Aorta (tissue), 5 donors: ENCODE results near the gene ATG7. TPM values are rescaled to one million over a fixed set of nuclear protein-coding genes. Genes with fewer than 3 reads are reported as not detected.
"Not testable (repeated sequence)": the region's sequence is repeated elsewhere in the genome, so short reads cannot be mapped to it uniquely, and the experiment has no call there.

Experiments
- ATAC-seq: fragments of 200-7000 bp; cut with Tn5 transposase; one replicate; pipeline ENCODE4 v1.9.1; 2022; ENCODE audit warnings: moderate library complexity; ENCODE audit not compliant: low FRiP score
- DNase-seq, 2 donors: peaks; one replicate each; pipeline ENCODE4 v3.0.0-alpha.2; 2020
- H3K27ac ChIP-seq, 2 donors: one replicate each; pipeline ENCODE4 v1.5.1; 2013; ENCODE audit warnings: low read length in 2 of 2, mild to moderate bottlenecking in 2 of 2, moderate library complexity in 2 of 2, control low read depth in 1 of 2, inconsistent platforms in 1 of 2, low read depth in 1 of 2
- H3K27me3 ChIP-seq, 2 donors: one replicate each; pipeline ENCODE4 v1.6.1; 2013; ENCODE audit warnings: control low read depth in 1 of 2, low read length in 1 of 2, mild to moderate bottlenecking in 1 of 2, moderate library complexity in 1 of 2; ENCODE audit not compliant: insufficient read depth in 2 of 2, control insufficient read depth in 1 of 2
- H3K36me3 ChIP-seq, 2 donors: one replicate each; pipeline ENCODE4 v1.6.1; 2013; ENCODE audit warnings: control low read depth in 1 of 2, low read length in 1 of 2, mild to moderate bottlenecking in 1 of 2; ENCODE audit not compliant: insufficient read depth in 2 of 2, control insufficient read depth in 1 of 2
- H3K4me1 ChIP-seq, 2 donors: one replicate each; pipeline ENCODE4 v1.6.1; 2013; ENCODE audit warnings: low read length in 2 of 2, control low read depth in 1 of 2, mild to moderate bottlenecking in 1 of 2, moderate library complexity in 1 of 2; ENCODE audit not compliant: insufficient read depth in 2 of 2, control insufficient read depth in 1 of 2
- H3K4me3 ChIP-seq, 2 donors: one replicate each; pipeline ENCODE4 v1.5.1; 2013; ENCODE audit warnings: low read length in 2 of 2, control low read depth in 1 of 2, mild to moderate bottlenecking in 1 of 2
- H3K9me3 ChIP-seq: one replicate; pipeline ENCODE4 v1.6.1; 2013; ENCODE audit warnings: mild to moderate bottlenecking, low read length; ENCODE audit not compliant: control insufficient read depth
- WGBS, 2 donors: extraction: QIAGEN DNeasy Blood & Tissue Kit; methylation state at CpG; one replicate each; pipeline ENCODE4 v1.1.7; 2013; 5-methylcytosine and 5-hydroxymethylcytosine counted together
- intact Hi-C, 2 donors: fragments of 100-400 bp; cut with DNase I; formaldehyde crosslinking; loops; one replicate each; pipeline versions ENCODE4 v1.14.2 to v1.15.0; 2022
- polyA plus RNA-seq, 2 donors: library from polyadenylated mRNA; stranded (reverse); fragments of 200-250 nt; gene quantifications; one replicate each; pipeline ENCODE4 v1.2.3, GENCODE V29; 2013
- total RNA-seq, 2 donors: library from RNA; stranded (reverse); fragmentation: NEBNext Ultra II Directional; extraction: Animal tissue kit (Norgen Biotek cat#: 25700); gene quantifications; one replicate each; pipeline ENCODE4 v1.2.1, GENCODE V29; 2021
- donor health status: healthy with polysubstance abuse.
- donor health status: Bipolar disorder and iron deficiency.
- donor health status: DM: no; HTN: no; CAD: no.
- donor health status: DM: no; HTN: no; CAD: no.
- donor health status: DM: yes; HTN: yes; CAD: no.

Gene ATG7
- total and polyA plus RNA-seq, 4 donors: 5.1 to 84.1 (median 29.1) TPM

DNA sequence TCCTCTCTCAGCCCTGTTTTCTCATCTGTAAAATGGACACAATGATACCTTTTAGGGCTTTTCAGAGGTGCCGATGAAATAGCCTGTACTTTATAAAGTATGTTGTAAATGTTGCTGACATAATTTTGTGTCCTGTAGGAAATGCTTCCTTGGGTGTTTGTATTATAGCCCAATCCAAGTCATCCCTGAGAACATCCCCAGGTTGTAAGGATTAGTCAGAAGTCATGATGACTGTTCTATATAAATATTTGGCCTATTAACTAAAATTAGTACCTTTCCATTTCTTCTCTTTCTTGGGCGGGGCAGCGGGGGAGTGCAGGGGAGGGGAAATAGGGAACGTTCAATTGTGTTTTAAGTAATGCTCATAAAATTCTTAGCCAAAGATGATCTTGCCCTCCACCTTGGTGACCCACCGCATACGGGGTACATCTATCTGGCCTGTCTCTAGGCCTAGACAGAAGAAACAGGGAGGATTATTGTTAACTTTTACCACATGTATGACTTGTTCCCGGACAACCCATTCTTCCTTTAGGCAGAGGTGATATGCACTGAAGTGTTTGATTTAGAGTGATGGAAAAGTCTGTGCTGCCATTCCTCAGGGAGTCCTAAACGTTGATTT is 250.9 kb downstream of the ATG7 start:
- ATAC-seq (peak; percentile 25), DNase-seq (peak in 1 of 2 donors; percentile 43)
- intact Hi-C loops: no loop called here
- Histone ChIP-seq H3K9me3 (no peaks in the 10 kb centered on the region), H3K4me3 (no peak overlapping the region), H3K27ac (peak overlapping the region; percentile 10 to 89), H3K36me3 (no peaks in the 10 kb centered on the region), H3K27me3 (no peaks in the 10 kb centered on the region), H3K4me1 (peaks cover 0 to 6% of the 10 kb centered on the region in 2 donors)
- WGBS, 2 donors: 59 to 60% methylated on average over 8 of the region's 8 CpGs

DNA sequence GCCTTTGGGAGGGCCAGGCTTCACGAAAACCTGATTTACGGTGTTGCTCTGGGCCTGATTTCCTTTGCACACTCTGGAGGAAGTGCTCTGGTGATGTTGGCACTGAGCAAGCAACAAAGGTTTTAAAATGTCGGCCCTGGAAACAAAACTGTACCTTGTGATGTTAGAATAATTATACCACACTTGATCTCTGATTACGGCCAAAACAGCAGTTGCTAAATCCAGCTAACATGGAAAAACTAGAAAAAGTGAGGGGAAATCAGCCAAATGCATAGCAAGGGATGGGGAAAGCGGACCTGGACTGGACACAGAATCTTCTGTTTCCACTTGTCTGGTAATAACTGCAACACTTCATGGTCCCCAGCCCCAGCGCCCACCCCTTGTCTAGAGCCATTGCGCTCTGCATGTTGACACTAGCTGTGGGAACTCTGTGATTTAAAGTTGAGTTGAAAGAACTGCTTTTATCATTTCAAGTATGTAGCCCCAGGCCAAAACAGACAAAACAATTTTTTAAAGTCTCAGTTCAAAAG is 251.4 kb downstream of the ATG7 start:
- no peak overlapping the region for H3K4me3 ChIP-seq
- no peaks in the 10 kb centered on the region for H3K9me3 ChIP-seq
- intact Hi-C loops: no loop called here
- H3K27ac ChIP-seq: peak overlapping the region; percentile 61 to 89
- H3K36me3 ChIP-seq: no peaks in the 10 kb centered on the region
- peak in 1 of 2 donors; percentile 68 for DNase-seq
- H3K4me1 ChIP-seq: peaks cover 0 to 6% of the 10 kb centered on the region in 2 donors
- 10 to 18% methylated on average over 7 of the region's 7 CpGs for WGBS, 2 donors
- no peaks in the 10 kb centered on the region for H3K27me3 ChIP-seq
- peak; percentile 66 for ATAC-seq

DNA sequence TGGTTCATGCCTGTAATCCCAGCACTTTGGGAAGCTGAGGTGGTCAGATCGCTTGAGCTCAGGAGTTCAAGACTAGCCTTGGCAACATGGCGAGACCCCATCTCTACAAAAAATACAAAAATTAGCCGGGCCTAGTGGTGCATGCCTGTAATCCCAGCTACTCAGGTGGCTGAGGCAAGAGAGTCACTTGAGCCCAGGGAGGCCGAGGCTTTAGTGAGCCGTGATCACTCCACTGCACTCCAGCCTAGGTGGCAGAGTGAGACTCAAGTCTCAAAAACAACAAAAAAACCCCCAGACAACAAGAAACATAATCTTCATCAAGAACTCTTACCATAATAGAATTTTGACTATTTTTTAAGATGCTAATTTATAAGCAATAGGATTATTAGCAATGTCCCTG is 253.9 kb downstream of the ATG7 start:
- H3K27me3 ChIP-seq, ATAC-seq, H3K9me3 ChIP-seq, intact Hi-C loops, H3K36me3 ChIP-seq, H3K27ac ChIP-seq, H3K4me3 ChIP-seq, H3K4me1 ChIP-seq: not testable (repeated sequence)
- 96 to 98% methylated on average over 5 of the region's 5 CpGs for WGBS, 2 donors
- DNase-seq: peak in 1 of 2 donors; percentile 13

DNA sequence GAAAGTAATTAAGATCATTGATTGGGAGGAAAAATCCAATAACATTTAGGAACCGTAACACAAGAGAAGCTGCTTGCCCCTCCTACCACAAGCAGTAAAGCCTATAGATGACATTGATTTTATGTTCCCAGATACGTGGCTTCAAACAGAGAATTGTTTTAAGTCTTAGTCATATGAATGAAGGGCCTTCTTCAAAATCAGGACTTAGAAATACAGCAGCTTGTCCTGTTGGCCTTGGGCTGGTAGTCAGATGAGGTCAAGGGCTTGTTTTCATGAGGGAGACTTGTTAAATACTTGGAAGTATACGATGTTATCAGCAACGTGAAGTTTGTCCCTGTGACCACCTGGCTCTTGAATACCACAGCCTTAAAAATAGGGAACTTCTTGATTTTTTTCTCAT is 257.1 kb downstream of the ATG7 start:
- intact Hi-C loops: no loop called here
- Histone ChIP-seq H3K27me3 (no peaks in the 10 kb centered on the region), H3K27ac (no peak overlapping the region), H3K4me1 (peaks cover 0 to 1% of the 10 kb centered on the region in 2 donors), H3K4me3 (no peak overlapping the region), H3K36me3 (no peaks in the 10 kb centered on the region), H3K9me3 (no peaks in the 10 kb centered on the region)
- no peak for ATAC-seq
- 72 to 82% methylated on average over 4 of the region's 4 CpGs for WGBS, 2 donors
- DNase-seq: no peak

DNA sequence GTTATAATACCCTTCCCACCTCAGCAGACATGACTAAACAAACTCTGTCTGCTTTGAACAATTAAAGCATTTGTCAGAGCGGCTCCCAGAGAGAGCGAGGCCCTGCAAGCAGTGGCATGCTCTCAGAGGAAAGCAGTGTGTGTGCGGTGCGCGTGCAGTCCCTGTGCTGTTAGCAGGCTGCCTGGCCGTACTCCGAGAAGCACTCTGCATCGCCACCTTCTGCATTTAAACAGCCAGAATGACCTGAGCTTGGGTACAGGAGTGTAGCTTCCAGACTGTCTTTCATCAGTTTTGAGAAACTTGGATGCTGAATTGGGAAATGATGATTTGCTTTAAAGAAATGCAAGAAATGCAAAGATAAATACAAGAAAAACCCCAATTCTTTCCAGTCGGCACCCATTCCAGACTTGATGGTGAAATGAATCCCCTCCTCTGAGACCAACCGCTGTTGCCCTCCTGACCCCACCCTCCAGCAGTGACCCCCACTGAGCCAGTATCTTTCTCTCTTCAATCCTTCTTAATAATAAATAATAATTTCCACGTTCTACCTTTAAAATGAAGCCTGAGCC is 258.0 kb downstream of the ATG7 start:
- WGBS, 2 donors: 8 to 17% methylated on average over 11 of the region's 11 CpGs
- DNase-seq (peak; percentile 80 to 83), ATAC-seq (peak; percentile 38)
- intact Hi-C loops: no loop called here
- Histone ChIP-seq H3K27me3 (no peaks in the 10 kb centered on the region), H3K36me3 (no peaks in the 10 kb centered on the region), H3K4me1 (peaks cover 0 to 1% of the 10 kb centered on the region in 2 donors), H3K27ac (peak overlapping the region in 1 of 2 donors; percentile 23), H3K4me3 (no peak overlapping the region), H3K9me3 (no peaks in the 10 kb centered on the region)

GRCh38 chr3:11532931-11533391 is 260.8 kb downstream of the ATG7 start:
- no peaks in the 10 kb centered on the region for H3K9me3 ChIP-seq
- WGBS, 2 donors: 79 to 83% methylated on average over 9 of the region's 9 CpGs
- peaks cover 0 to 1% of the 10 kb centered on the region in 2 donors for H3K4me1 ChIP-seq
- no peak overlapping the region for H3K27ac ChIP-seq
- no peaks in the 10 kb centered on the region for H3K36me3 ChIP-seq
- DNase-seq (peak in 1 of 2 donors; percentile 68), ATAC-seq (no peak)
- intact Hi-C loops: no loop called here
- no peaks in the 10 kb centered on the region for H3K27me3 ChIP-seq
- no peak overlapping the region for H3K4me3 ChIP-seq

GRCh38 chr3:11534011-11534792 is 262.0 kb downstream of the ATG7 start:
- ATAC-seq: no peak
- peak in 1 of 2 donors; percentile 74 for DNase-seq
- Histone ChIP-seq H3K4me1 (peaks cover 0 to 1% of the 10 kb centered on the region in 2 donors), H3K4me3 (no peak overlapping the region), H3K9me3 (no peaks in the 10 kb centered on the region), H3K27me3 (no peaks in the 10 kb centered on the region), H3K27ac (peak overlapping the region in 1 of 2 donors; percentile 64), H3K36me3 (no peaks in the 10 kb centered on the region)
- intact Hi-C loops: no loop called here
- 47 to 53% methylated on average over 21 of the region's 21 CpGs for WGBS, 2 donors

- no peaks in the 10 kb centered on the region for H3K36me3 ChIP-seq
- no peaks in the 10 kb centered on the region for H3K4me1 ChIP-seq
- DNase-seq (no peak), ATAC-seq (no peak)
- H3K27me3 ChIP-seq: no peaks in the 10 kb centered on the region
- H3K27ac ChIP-seq: peak overlapping the region in 1 of 2 donors; percentile 0
- H3K4me3 ChIP-seq: no peak overlapping the region
- intact Hi-C loops: no loop called here
- no peaks in the 10 kb centered on the region for H3K9me3 ChIP-seq
- 97 to 100% methylated on average over 7 of the region's 7 CpGs for WGBS, 2 donors
These were observed 262.6 kb downstream of the ATG7 start for GRCh38 chr3:11534793-11535101.
